Neutrophil (primary cell): ENCODE results near the gene ASB10.

Source experiments
- H3K27ac ChIP-seq: fragments of 200-600 bp; sonication (generic); 2 replicates; pipeline ENCODE4 v1.5.1; 2016; ENCODE audit warnings: mild to moderate bottlenecking, moderate library complexity
- H3K27me3 ChIP-seq: fragments of 200-600 bp; sonication (generic); 2 replicates; pipeline ENCODE4 v1.6.0; 2016; ENCODE audit warnings: mild to moderate bottlenecking
- H3K36me3 ChIP-seq: fragments of 200-600 bp; sonication (generic); 2 replicates; pipeline ENCODE4 v1.5.1; 2017
- H3K4me1 ChIP-seq, 2 experiments: fragments of 200-600 bp in 1 of 2; sonication (generic) in 1 of 2; 1 replicate in 1 of 2; 2 replicates in 1 of 2; pipeline versions ENCODE4 v1.5.1 to v1.6.1; 2013 to 2016; ENCODE audit warnings: low read depth in 1 of 2, low read length in 1 of 2, mild to moderate bottlenecking in 1 of 2, moderate library complexity in 1 of 2; ENCODE audit not compliant: control insufficient read depth in 1 of 2, insufficient read depth in 1 of 2
- H3K4me3 ChIP-seq, 2 experiments: fragments of 200-600 bp in 1 of 2; sonication (generic) in 1 of 2; 1 replicate in 1 of 2; 2 replicates in 1 of 2; pipeline ENCODE4 v1.5.1; 2013 to 2016; ENCODE audit warnings: low read depth in 1 of 2, low read length in 1 of 2, mild to moderate bottlenecking in 1 of 2, moderate library complexity in 1 of 2
- H3K9me3 ChIP-seq: fragments of 200-600 bp; sonication (generic); 2 replicates; pipeline ENCODE4 v1.5.1; 2016
- TF ChIP-seq, protein P1 (sequence below): fragments of 200-600 bp; sonication (generic); IDR thresholded peaks from 2 replicates; pipeline ENCODE4 v1.5.1; 2016; ENCODE audit warnings: antibody characterized with exemption

The ASB10 gene

DNA sequence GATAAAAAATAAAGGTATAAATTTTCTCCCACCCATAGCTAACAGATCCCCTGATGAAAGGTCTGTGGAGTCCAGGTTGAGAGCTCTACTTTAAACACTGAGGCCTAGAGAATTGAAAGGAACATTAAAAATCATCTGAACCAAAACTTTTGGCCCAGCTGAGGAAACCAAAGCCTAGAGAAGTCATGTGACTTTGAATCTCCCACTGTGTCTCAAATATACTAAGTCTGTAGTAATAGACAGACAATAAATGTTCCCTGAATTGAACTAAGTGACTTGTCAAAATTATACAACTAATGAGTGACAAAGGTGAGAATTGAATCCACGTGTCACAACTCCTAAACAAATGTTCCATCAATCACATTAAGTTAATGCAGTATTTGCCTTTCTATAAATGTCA, 25.3 kb downstream of the ASB10 start:
- Histone ChIP-seq H3K36me3 (no peaks in the 10 kb centered on the region), H3K4me3 (no peak overlapping the region), H3K27ac (no peak overlapping the region), H3K9me3 (no peaks in the 10 kb centered on the region), H3K27me3 (peaks cover 98% of the 10 kb centered on the region), H3K4me1 (peaks cover 0 to 1% of the 10 kb centered on the region in 2 experiments)
- TF ChIP-seq, protein P1, sequence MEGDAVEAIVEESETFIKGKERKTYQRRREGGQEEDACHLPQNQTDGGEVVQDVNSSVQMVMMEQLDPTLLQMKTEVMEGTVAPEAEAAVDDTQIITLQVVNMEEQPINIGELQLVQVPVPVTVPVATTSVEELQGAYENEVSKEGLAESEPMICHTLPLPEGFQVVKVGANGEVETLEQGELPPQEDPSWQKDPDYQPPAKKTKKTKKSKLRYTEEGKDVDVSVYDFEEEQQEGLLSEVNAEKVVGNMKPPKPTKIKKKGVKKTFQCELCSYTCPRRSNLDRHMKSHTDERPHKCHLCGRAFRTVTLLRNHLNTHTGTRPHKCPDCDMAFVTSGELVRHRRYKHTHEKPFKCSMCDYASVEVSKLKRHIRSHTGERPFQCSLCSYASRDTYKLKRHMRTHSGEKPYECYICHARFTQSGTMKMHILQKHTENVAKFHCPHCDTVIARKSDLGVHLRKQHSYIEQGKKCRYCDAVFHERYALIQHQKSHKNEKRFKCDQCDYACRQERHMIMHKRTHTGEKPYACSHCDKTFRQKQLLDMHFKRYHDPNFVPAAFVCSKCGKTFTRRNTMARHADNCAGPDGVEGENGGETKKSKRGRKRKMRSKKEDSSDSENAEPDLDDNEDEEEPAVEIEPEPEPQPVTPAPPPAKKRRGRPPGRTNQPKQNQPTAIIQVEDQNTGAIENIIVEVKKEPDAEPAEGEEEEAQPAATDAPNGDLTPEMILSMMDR, result no peak

DNA sequence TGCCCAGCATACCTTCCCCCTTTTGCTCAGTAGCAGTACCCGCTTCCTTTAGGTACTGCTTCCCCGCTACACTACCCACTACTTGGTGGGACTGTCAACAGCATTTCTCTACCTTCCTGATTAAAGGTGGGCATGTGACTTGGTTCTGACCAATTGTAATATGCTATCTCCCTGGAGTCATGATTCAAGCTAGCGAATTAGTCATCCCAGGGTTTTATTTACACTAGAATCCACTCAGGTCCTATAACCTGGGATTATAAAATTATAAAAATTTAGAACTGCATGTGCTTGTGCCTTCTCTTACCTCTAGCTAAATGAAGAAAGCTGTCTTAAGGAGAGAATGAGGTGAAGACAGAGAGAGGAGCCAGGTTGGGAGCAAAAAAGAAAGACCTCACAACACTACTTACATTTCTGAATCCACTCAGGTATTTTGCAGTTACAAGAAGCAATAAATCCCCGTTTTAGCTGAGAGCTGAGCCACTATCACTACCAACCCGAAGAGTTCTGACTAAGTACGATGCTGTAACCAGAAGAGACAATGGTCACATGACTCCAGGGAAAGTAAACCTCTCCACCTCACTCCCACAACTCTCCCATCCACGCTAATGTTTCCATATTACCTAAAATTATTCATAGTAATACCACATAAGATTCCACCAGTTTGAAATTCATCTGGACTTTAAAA, 29.3 kb downstream of the ASB10 start:
- no peaks in the 10 kb centered on the region for H3K9me3 ChIP-seq
- no peak overlapping the region for H3K27ac ChIP-seq
- no peaks in the 10 kb centered on the region for H3K36me3 ChIP-seq
- H3K27me3 ChIP-seq, result peaks cover 95% of the 10 kb centered on the region
- H3K4me3 ChIP-seq, result no peak overlapping the region
- H3K4me1 ChIP-seq, result no peaks in the 10 kb centered on the region
- TF ChIP-seq, protein P1, result no peak

DNA sequence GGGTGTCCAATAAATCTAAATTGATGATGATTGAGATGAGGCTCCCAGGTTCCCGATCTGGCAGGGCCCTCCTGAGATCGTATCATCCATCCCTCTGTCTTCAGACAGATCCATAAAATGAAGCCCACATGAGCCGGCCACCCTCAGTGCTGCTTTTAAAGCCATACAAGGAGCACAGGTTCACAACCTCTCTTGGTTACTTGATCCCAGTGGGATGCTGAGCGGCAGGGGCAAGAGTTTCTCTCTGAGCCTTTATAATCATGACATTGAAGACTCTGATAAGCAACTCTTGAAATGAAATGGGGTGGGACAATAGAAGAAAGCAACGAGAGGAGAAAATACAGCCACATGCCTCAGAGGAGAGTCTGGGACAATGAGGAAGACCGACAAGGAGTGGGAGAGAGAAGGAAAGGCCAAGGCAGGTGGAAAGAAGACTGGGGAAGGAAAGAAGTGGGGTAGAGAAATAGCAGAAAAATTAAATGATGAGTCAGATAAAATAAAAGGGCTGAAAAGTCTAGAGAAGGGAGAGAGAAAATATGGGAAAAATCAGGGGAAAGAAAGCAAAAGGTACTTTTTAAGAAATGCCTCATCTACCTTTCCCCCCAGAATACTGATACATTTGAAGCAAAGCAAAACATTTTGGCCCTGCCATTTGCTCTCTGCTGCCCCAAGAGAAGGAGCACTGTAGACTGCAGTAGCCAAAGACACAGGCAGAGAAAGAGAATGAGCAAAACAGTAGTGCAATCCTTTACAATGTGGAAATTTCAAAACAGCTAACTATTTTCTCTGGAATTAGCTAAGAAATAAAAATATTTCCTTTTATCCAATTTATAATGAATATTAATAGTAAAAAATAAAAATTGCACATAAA, 34.2 kb downstream of the ASB10 start:
- TF ChIP-seq, protein P1, result no peak
- no peak overlapping the region for H3K4me3 ChIP-seq
- peaks cover 96% of the 10 kb centered on the region for H3K27me3 ChIP-seq
- H3K4me1 ChIP-seq, result no peaks in the 10 kb centered on the region
- no peaks in the 10 kb centered on the region for H3K36me3 ChIP-seq
- H3K27ac ChIP-seq, result no peak overlapping the region
- H3K9me3 ChIP-seq, result no peaks in the 10 kb centered on the region

DNA sequence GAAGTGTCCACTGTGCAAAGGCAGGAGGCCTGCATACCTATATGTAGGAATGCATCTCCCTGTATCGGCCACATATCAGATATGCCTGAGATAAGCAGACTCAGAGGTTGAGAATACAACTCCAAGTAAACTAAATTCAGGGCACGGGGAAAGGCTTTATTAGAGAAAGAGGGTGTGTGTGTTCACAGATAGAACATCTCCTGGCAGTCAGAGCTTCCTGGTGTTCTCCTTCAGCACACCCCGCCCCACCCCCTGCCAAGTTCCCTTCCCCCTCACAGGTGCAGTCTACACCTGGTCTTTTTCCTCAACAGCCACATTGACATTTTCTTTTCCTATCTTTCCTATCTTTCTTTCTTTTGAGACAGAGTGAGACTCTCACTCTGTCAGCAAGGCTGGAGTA, 36.7 kb downstream of the ASB10 start:
- H3K9me3 ChIP-seq, result no peaks in the 10 kb centered on the region
- no peaks in the 10 kb centered on the region for H3K36me3 ChIP-seq
- no peak overlapping the region for H3K4me3 ChIP-seq
- peaks cover 79% of the 10 kb centered on the region for H3K27me3 ChIP-seq
- H3K4me1 ChIP-seq, result no peaks in the 10 kb centered on the region
- H3K27ac ChIP-seq, result no peak overlapping the region
- TF ChIP-seq, protein P1, result no peak

DNA sequence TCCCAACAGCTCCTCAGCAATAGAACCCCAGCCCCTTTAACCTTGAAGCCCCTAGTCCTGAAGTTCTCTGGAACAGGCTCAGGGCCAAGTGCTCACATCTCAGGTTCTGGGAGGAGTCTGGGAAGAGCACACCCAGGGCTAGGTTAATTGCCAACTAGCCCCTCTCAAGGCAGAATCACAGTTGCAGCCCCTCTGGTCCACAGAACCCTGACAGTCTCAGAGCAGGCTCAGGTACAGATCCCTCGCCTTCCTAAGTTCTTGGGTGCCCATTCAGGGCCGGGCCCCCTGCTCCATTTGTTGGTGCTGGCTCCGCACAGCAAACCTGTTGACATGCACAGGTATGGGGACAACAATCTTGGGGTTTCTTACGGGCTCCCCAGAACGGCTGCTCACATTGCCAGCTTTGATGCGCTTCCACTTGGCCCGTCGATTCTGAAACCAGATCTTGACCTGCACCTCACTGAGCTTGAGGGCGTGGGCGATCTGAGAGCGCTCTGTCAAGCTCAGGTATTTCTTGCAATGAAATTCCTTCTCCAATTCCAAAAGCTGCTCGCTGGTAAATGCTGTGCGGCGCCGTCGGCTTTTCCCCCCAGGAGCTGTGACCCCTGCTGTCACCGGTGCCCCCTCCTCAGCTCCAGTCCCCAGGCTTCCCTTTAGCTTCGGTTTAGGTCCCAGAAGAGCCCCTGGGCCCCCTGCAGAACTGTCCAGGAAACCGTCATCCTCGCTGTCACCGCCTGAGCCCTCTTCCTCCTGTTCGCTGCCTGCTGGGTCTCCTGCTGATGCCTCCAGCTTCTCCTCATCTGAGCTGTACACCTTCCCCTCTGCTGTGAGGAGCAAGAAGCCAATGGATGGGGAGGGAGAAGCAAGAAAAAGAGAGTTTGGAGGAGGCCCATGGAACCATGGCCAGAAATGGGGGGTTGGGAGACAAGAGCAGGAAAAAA, 38.5 kb downstream of the ASB10 start:
- TF ChIP-seq, protein P1, result no peak
- Histone ChIP-seq H3K9me3 (no peaks in the 10 kb centered on the region), H3K4me1 (no peaks in the 10 kb centered on the region), H3K27me3 (peaks cover 62% of the 10 kb centered on the region), H3K4me3 (no peak overlapping the region), H3K27ac (no peak overlapping the region), H3K36me3 (peaks cover 4% of the 10 kb centered on the region)
